Activated naive CD4-positive, alpha-beta T cell treated with anti-CD3 and anti-CD28 coated beads, Interleukin-2, amount 50 U/mL, for 16 hours (primary cell): Measurements from ENCODE around the gene SLC28A1.
"Not testable (repeated sequence)": the region's sequence is repeated elsewhere in the genome, so short reads cannot be mapped to it uniquely, and the experiment has no call there.

Experiments used
- DNase-seq: peaks from one replicate; pipeline ENCODE4 v3.0.0-alpha.2; 2020

Gene SLC28A1

DNA sequence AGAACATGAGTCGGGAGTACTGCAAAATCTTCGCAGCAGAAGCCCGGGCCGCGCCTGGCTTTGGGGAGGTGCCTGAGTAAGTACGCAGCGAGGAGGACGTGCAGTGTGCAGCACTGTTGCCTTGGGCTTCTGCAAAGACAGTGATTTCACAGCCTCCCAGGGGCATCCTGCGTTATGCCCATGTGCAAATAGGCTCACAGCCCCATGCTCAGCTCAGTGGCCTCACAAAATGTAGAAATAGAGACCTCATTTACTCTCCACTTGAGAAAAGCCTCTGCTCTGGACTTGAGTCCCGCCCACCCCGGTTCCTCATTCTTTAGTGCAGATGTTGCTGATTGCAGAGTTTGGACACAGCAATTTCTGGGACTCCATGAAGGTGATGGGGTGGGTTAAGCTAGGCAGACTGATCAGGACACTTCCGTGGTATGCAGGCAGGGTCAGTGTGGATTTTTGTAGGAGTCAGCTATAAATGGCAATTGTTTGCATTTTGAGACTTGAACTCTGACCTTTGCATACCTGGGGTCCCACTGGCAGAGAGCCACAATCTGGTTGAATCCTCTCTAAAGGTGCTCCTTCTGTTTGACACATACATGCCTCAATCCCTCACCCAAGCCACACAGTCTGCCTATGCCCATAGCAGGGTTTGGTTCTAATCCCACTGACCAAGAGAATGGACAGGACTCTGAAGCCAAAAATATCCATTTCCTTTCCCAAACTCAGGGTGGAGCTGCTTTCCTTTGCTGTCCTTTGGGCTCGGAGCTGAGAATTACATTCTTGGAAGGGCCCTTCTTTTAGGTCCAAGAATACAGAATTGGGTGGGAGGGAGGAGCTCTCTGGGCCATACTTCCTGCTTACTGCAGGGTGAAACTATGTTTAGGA, 20.7 kb upstream of the SLC28A1 start:
- DNase-seq = no peak

DNA sequence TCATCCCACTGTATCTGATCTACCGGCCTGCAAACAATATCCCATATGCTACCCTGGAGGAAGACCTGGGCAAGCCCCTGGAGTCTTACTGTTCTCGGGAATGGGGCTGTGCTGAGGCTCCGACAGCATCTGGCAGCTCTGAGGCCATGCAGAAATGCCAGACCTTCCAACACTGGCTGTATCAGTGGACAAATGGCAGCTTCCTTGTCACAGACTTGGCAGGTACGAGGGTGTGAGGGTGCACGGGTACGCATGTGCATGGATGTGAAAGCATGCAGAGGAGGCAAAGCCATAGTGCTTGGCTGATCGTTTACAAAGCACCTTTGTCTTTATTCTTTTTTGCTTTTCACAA, 20.0 kb upstream of the SLC28A1 start:
- DNase-seq = no peak

DNA sequence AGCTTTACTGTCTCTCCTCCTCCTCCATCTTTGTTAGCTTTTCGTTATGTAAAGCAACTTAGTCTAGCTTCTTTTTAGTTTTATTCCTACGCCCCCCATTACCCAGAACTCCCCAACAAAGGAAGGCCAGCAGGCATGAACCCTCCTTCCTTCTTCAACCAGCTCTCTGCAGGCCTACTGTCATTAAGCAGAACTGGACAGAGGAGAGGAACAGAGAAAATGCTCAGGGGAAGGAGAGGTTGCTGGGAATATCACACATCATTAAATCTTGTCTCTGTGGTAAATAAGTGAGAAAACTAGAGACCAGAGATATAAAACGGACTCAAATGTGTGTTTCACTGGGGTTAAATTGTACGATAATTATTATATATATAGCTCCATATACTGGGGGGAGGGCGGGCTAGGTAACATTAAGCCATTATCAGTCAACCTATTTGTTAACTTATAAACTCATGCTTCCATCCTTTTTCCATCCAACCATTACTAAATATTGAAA, 19.3 kb upstream of the SLC28A1 start:
- no peak for DNase-seq

DNA sequence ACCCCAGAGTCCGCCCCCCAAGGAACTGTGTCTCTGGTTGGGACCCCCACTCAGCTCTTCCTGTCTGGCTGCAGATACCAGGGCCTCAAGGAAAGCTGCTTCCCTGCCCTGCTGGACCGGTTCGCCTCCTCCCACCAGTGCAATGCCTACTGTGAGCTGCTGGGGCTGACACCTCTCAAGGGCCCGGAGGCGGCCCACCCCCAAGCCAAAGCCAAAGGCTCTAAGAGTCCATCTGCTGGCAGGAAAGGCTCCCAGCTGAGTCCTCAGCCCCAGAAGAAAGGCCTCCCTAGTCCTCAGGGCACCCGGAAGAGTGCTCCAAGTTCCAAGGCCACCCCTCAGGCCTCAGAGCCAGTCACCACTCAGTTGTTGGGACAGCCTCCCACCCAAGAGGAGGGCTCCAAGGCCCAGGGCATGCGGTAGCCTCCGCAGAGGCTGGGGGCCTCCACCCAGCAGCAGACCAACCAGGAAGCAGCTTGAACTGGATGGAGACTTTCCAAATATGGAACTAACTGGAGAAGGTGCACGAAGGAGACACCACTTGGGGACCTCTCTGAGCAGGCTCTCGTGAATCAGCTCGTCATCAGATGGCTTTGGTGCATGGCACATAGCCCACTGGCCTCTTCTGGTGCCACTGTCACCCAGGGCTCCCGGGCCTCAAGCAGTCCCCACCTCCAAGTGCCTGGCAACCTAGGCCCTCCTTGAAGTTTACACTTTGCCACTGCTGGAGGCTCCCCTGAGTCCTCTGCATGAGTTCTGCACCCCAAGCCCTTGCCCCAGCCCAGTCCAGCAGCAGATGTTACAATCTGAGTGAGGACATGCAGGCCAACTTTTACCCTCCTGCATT, 16.2 kb upstream of the SLC28A1 start:
- DNase-seq = no peak

DNA sequence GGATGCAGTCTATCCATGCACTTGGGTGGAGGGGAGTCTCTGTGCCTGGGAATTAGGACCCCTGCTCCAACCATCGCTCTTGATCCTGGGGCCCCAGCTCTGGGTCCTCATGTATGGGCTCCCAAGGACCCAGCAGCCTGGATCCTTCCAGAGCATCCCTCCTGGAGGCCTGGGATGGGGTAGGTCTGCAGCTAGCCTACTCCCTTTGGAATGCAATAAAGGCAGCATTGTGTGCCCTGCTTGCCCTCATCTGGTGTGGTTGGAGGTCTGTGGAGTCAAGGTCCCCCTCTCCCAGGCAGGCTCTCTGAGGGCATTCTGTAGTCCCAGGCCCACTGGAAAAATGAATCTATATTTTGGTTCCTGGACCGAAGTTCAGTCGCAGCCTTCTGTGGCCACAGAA, 15.0 kb upstream of the SLC28A1 start:
- no peak for DNase-seq

DNA sequence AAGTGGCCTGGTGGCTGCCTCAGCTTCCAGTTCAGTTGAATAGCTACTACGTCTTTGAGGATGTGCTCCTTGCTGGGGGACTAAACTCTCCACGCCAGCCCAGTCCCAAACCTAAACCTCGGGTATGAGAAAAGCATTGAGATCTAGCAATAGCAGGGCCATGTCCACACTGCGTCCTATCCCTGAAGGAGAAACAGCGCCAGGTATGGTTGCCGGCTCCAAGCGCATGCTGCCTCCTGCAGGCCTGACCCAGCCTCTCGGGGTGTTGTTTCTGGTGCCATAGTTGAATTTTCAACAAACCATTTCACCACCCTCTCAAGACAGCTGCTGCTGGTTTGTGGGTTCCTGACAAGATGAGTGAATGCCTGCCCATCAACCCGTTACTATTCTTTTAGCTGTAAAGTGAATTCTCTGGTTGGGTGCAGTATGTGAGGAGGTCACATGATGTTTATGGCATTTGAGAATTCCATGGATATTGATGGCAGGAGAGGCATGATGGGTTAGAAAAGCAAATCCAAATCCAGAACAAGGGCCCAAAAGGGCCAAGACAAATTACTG, 13.0 kb upstream of the SLC28A1 start:
- DNase-seq = no peak

DNA sequence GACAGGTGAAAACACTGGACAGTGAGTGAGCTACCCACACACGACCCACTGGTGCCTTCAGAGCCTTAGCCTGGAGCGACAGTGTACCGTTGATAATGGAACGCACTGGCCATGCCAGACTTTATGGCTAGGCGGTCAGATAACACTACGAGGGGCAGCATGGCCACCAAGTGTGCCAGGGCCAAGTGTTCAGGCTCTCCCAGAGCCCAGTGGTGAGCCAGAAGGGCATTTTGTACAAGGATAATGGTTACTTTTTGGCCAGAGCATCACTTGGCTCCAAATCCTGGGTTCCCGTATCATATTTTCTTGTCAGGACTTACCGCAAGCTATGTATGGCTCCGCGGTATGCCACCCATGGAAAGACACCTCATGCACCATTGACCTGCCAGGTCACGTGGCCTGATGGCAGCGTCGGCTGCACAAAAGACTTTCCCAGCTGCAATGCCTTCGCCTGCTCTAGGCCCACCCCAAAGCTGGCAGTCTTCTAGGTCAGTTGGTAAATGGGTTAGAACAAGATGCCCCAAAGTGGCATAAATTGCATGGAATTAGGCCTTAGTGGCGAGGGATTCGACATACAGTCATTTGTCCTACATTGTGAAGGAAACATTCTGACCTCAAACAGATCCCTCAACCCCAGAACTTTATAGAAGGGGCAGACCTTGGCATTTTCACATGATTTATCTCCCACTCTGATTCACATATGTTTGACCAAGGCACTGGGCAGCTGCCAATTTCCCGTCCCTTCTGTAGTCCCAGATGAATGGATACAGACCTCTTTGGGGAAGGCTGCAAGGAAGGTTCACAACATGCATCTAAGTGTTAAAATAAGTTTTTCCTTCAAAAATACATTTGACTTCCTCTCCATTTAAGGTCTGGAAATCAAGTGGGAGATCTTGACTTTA, 12.2 kb upstream of the SLC28A1 start:
- no peak for DNase-seq

DNA sequence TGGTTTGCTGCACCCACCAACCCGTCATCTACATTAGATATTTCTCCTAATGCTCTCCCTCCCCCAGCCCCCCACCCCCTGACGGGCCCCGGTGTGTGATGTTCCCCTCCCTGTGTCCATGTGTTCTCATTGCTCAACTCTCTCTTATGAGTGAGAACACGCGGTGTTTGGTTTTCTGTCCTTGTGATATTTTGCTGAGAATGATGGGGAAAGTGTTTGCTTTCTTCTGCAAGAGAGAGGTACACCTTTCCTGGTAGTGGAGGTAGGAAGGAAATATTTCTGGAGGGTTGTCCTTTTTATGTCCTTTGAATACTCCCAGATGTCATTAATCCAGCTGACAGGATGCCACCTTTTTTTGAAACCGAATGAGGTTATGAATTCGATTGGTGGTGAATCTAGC, 10.5 kb upstream of the SLC28A1 start:
- DNase-seq = no peak

DNA sequence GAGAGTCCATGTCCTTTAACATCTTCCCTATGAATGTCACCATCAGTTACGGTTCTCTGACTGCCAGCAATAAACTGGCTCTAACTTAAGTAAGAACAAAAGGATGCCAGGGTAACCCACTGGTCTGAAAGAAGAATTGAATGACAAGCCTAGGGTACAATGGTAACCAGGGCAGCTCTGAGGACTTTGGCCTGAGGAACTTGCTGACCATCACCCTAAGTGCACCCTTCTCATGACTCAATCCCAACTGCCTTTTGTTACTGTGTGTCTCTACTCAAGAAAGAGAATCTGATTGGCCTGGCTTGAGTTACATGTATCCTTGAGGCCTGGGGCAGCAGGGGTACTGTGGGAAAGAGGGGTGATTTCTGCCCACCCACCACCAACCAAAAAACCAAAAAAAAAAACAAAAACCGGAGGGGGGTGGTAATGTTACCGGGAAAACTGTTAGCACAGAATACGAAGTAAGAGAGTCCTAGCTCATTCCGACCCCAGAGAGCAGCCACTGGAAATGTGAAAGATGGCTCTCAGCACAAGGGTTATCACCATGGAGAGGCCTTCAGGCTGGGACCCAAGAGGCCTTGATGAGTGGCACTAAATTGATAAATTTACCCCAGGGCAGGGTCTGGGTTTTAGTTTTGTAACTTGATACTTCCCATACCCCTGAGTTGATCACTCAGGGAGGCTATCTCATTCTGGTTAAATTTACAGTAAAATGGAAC, 9.3 kb upstream of the SLC28A1 start:
- DNase-seq = no peak

DNA sequence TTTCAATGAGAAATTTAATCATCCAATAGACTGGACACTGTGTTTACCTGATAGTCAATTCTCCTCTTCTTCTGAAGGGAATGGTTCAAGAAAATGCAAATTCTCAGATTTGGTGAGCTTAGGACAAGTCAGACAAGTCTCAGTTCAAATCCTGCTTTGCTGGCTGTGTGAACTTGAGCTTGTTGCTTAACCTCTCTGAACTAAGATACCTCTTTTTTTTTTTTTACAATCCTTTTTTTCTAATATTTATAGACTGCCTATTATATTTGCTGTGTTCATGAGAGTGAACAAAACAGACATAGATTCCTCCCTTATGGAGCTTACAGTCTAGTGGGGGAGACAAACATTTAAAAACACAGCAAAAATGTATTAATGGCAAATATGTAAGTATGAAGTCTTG, 8.2 kb upstream of the SLC28A1 start:
- no peak for DNase-seq

DNA sequence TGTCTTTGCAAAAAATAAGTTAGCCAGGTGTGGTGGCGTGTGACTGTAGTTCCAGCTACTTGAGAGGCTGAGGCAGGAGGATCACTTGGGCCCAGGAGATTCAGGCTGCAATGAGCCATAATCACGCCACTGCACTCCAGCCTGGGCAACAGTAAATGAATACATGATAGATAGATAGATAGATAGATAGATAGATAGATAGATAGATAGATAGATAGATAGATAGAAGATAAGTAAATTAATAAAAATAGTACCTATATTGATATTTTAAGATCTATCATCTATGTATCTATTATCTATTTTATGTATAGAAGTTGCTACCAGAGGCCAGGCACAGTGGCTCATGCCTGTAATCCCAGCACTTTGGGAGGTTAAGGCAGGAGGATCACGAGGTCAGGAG, 6.8 kb upstream of the SLC28A1 start:
- DNase-seq = not testable (repeated sequence)

DNA sequence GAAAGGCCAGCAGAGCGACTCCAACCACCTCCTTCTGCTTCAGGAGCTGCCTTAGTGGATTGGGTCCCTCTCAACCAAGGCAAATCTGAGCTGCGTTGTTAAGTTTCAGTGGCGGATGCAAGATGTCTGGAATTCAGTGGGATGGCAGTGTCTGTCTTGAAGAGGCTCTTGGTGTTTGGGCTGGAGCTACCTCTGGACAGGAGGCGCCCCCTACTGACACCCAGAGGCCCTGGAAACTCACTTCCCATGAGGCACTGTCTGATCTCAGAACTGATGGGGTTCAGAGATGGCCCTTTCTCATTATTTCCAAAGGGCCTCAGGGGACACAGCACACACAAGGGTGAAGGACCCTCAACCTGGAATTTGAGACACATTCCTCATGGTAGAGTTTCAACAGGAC, 6.0 kb upstream of the SLC28A1 start:
- DNase-seq = peak; percentile 66

DNA sequence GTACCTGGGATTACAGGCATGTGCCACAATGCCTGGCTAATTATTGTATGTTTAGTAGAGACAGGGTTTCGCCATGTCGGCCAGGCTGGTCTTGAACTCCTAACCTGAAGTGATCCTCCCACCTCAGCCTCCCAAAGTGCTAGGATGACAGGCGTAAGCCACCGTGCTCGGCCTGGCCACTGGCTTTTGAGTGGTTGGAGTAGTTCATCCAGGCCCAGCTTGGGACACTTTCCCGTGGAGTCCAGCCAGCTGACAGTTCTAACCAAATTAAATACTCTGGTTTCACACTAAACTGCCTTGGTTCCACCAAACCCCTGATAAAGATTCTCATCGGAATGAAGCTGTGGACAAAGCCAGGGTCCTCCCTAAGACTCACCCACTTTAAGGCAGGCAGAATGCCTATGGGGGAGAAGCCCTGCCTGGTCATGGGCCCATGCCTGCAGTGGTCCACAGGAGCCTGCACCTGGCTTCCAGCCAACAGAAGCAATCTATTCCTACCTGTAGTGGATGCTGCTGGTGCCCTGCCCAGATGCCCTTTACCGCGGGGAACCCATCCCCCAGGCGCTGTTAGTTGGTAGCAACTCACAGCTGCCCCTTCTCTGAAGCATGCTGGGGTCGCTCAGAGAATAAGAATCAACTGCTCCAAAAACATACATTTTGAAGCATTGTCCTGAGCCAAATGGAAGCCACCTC, 5.2 kb upstream of the SLC28A1 start:
- DNase-seq = no peak

DNA sequence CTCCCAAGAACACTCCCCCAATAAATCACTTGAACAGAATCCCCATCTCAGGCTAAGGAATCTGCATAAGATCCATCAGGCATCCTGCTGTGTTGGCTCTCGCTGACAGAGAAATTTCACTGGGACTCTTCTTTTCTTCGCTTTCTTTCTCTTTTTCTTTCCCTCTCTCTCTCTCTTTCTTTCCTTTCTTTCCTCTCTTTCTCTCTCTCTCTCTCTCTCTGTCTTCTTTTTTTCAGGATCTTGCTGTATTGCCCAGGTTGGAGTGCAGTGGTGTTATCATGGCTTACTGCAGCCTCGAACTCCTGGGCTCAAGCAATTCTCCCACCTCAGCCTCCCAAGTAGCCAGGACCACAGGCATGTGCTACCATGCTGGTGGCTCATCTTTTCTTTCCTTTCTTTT, 4.5 kb upstream of the SLC28A1 start:
- no peak for DNase-seq

DNA sequence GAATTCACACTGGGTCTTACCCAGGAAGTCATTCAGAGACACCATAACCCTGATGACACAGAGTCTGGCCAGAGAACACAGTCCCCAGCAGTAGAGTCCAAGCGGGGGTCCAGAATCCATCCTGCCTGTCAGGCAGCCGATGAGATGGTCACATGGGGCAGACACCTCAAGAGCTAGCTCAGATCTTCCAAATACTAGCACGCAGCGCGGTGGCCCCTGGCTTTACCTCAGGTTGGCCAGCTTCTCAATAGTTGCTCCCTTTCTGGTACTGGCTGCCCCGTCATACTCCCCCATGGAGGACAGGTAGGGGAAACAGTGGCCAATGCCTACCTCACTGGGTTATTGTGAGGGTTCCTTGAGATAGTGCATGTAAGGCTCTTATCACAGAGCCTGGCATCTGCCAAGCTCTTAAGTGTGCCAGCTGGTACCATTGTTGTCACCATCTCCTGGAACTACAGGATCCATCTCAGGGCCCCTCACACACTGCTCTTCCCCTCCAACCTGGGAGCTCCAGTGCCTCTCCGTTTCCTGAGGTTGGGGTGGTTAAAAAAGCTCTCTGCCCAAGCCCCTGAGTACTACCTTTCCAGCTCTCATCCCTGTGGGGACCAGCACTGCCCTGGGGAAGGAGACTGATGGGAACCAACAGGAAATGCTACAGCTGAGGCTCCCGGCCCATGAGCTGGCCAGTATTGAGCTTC, 3.5 kb upstream of the SLC28A1 start:
- DNase-seq = no peak

DNA sequence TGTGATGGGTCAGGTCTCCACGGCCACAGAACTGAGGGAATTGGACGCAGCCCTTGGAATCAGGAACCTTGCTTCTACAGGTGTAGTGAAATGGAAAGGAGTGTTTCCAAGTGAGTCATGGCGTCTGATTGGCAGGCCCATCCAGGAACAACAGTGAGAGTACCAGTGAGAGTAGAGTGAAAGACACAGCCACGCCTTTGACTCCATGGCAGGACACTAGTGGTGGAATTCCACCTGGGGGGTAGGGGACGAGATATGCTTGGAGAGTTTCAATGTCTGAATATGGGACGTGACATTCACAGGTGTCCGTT, 3.0 kb upstream of the SLC28A1 start:
- no peak for DNase-seq

DNA sequence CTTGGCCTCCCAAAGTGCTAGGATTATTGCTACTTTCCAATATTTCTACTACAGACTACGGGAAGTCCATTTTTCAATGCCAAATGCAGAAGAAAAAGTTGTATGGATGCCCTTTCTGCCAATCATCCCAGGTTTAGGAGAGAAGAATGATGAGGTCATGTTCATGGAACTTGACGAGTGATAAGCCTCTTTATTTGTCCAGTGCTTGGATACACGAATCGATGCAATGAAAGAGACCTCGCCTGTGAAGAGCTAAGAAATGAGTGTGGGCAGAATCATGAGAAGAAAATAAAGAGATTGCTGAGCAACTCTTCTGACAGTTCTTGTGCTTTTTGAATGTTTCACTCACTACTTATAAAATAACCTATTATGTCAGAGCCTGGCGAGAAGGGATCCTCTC, 996 bp upstream of the SLC28A1 start:
- no peak for DNase-seq

DNA sequence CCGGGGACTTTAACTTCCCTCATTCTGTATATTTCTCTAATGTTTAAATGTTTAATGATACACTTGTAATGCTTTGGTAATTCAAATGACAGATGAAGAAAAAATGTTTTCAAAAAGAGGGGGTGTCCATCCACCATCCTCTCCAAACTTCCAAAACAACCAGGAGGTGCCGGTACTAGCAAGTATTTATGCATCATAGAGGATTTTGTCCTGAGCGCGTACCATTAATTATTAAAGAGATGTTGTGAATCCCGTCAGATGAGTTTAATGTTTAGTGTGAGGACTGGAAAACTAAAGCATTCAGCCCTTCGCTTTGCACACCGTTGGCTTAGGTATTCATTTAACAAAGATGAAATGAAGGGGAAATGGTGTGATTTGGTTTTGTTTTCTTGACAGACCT, 1.3 kb downstream of the SLC28A1 start:
- DNase-seq = no peak

DNA sequence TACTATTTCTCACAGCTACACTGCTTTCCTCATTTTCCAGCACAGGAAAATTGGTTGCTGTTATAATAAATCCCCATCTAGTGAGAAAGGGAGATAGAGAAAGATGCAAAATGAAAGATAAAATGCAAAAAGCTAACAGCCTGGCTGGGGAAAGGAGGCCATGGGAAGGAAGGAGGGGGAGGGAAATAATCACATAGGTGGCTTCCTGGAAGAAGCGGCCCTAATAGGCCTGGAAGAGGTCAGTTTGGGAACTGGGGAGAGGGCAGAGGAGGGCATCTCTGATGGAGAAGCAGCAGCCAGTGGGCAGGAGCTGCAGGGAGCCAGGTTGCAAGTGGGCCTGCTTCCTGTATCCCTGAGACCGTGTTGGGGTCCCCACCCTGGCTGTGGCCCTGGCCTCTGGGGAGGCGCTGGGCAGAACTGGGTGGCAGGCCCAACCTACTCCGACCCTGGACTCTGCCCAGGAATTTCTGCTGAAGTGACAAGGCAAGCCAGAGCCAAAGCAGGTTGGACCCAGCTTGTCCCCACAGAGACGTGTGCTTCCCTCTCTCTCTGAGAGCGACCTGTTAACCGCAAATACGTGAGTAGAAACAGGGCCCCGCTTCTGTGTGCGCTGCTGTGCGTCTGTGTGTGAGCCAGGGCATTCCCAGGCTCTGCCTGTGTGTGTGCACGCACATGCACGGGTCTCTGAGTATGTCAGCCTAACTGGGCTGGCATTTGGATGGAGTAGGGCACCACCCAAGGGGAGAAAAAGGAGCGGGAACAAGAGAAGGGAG, 1.9 kb downstream of the SLC28A1 start:
- no peak for DNase-seq

DNA sequence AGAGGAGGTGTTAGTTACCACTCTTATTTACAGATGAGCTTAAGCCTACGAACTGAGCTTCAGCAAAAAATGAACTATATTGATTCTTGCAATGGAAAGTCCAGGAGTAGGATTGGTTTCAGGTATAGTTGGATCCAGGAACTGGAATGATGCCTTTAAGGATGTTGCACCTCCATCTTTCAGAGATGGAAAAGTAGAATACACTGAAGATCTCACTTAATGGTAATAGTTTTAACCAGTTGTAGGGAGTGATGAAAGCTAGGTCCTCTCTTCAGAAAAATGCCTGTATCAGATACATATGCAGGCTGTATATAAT, 2.5 kb downstream of the SLC28A1 start:
- DNase-seq = no peak
